Measurements from ENCODE around the gene ATG3. TPM values are rescaled to one million over a fixed set of nuclear protein-coding genes. Genes with fewer than 3 reads are reported as not detected.

Gene ATG3
- total and polyA plus RNA-seq, 9 of the 15 experiments (the other 6 are each of a cell fraction or from before 2014, with no cell fraction given): 48.7 to 107 (median 64.7) TPM

DNA sequence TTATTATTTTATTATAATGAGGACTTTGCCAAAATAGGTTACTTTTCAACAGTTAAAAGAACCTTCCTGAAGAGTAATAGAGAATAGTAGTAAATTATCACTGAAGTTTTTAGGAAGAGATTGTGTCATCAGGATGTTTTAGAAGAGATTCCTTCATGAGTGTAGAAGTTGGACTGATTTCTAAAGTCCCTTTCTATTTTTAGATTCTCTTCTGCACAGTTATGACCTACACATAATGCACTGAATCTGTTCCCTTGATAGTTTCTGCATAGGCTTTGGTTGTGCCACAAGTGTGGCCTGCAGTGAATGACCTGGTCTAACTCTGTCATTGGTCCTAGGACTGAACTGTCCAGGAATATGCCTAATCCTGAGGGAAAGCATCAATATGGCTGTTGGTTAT is 24.0 kb upstream of the ATG3 start:
- Histone ChIP-seq H3K4me1 (replicated peaks in 1 of 2; ENCODE audit: control insufficient read depth in 2 of 2, insufficient read depth in 2 of 2, low read length in 2 of 2) (no peaks in the 10 kb centered on the region), H4K20me1 (replicated peaks; ENCODE audit: control insufficient read depth, insufficient read depth, low read length) (no peaks in the 10 kb centered on the region), H3K9me1 (ENCODE audit: control insufficient read depth, insufficient read depth, low read length) (no peaks in the 10 kb centered on the region), H3K27me3 (ENCODE audit: control insufficient read depth in 2 of 2, insufficient read depth in 2 of 2, low read length in 2 of 2) (no peaks in the 10 kb centered on the region), H3K9me3 (replicated peaks; ENCODE audit: control insufficient read depth, insufficient read depth, low read depth, low read length) (no peaks in the 10 kb centered on the region), H3K4me2 (ENCODE audit: insufficient read depth, low read length) (no peak overlapping the region), H2AFZ (ENCODE audit: low read depth, low read length) (no peak overlapping the region), H3K27ac (ENCODE audit: extremely low read depth, low read depth, low read length) (no peak overlapping the region), H3K79me2 (ENCODE audit: control insufficient read depth, insufficient read depth, low read length) (no peaks in the 10 kb centered on the region), H3K36me3 (ENCODE audit: control insufficient read depth, insufficient read depth, low read length) (peaks cover 12% of the 10 kb centered on the region; the same call in 1 of the 3 replicates), H3K4me3 (no peak overlapping the region), H3K9ac (ENCODE audit: insufficient read depth in 1 of 2, low read depth in 2 of 2, low read length in 2 of 2) (no peak overlapping the region)
- in situ Hi-C loops (cut with MboI): loop anchor here (25.0 kb wide), 1 partner anchor 702 kb away; no protein-coding TSS in a partner anchor
- CTCF ChIA-PET (ENCODE audit: low intra/inter-chr PET ratio): no interaction called here
- DNase-seq (ENCODE audit: extremely low read depth in 1 of 4, low spot score in 3 of 4) (no peak), ATAC-seq (no peak), FAIRE-seq (no peak)
- intact Hi-C loops (cut with micrococcal nuclease): loop anchor here (10.0 kb wide), 1 partner anchor 149 kb away; no protein-coding TSS in a partner anchor
- POLR2A ChIA-PET: no interaction called here
- no TSS peak for BruUV-seq (replicated peaks)
- TF ChIP-seq MTA3 (IDR thresholded peaks at IDR 0.05; ENCODE audit: borderline replicate concordance) (no peak), FOXA1 (IDR thresholded peaks at IDR 0.05; ENCODE audit: borderline replicate concordance) (no peak), PPARD (CRISPR knock-in tag; IDR thresholded peaks at IDR 0.05) (no peak), FOS (IDR thresholded peaks at IDR 0.05; ENCODE audit: extremely low read depth, insufficient read length) (no peak), HNRNPUL1 (IDR thresholded peaks at IDR 0.05; ENCODE audit: low read length) (no peak), ETV5 (CRISPR knock-in tag; IDR thresholded peaks at IDR 0.05; ENCODE audit: low read depth) (no peak), HMG20B (CRISPR knock-in tag; IDR thresholded peaks at IDR 0.05) (no peak), MCM3 (IDR thresholded peaks at IDR 0.05) (no peak), MAFF (IDR thresholded peaks at IDR 0.05; ENCODE audit: low read length) (no peak)
- TF ChIP-seq, protein P1, sequence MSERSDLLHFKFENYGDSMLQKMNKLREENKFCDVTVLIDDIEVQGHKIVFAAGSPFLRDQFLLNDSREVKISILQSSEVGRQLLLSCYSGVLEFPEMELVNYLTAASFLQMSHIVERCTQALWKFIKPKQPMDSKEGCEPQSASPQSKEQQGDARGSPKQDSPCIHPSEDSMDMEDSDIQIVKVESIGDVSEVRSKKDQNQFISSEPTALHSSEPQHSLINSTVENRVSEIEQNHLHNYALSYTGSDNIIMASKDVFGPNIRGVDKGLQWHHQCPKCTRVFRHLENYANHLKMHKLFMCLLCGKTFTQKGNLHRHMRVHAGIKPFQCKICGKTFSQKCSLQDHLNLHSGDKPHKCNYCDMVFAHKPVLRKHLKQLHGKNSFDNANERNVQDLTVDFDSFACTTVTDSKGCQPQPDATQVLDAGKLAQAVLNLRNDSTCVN (CRISPR knock-in tag; IDR thresholded peaks at IDR 0.05): no peak
- TF ChIP-seq, protein P2, sequence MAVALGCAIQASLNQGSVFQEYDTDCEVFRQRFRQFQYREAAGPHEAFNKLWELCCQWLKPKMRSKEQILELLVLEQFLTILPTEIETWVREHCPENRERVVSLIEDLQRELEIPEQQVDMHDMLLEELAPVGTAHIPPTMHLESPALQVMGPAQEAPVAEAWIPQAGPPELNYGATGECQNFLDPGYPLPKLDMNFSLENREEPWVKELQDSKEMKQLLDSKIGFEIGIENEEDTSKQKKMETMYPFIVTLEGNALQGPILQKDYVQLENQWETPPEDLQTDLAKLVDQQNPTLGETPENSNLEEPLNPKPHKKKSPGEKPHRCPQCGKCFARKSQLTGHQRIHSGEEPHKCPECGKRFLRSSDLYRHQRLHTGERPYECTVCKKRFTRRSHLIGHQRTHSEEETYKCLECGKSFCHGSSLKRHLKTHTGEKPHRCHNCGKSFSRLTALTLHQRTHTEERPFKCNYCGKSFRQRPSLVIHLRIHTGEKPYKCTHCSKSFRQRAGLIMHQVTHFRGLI (CRISPR knock-in tag; IDR thresholded peaks at IDR 0.05): no peak
- TF ChIP-seq, protein P3, sequence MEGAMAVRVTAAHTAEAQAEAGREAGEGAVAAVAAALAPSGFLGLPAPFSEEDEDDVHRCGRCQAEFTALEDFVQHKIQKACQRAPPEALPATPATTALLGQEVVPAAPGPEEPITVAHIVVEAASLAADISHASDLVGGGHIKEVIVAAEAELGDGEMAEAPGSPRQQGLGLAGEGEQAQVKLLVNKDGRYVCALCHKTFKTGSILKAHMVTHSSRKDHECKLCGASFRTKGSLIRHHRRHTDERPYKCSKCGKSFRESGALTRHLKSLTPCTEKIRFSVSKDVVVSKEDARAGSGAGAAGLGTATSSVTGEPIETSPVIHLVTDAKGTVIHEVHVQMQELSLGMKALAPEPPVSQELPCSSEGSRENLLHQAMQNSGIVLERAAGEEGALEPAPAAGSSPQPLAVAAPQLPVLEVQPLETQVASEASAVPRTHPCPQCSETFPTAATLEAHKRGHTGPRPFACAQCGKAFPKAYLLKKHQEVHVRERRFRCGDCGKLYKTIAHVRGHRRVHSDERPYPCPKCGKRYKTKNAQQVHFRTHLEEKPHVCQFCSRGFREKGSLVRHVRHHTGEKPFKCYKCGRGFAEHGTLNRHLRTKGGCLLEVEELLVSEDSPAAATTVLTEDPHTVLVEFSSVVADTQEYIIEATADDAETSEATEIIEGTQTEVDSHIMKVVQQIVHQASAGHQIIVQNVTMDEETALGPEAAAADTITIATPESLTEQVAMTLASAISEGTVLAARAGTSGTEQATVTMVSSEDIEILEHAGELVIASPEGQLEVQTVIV (CRISPR knock-in tag; IDR thresholded peaks at IDR 0.05; ENCODE audit: borderline replicate concordance): no peak
- TF ChIP-seq, protein P4, sequence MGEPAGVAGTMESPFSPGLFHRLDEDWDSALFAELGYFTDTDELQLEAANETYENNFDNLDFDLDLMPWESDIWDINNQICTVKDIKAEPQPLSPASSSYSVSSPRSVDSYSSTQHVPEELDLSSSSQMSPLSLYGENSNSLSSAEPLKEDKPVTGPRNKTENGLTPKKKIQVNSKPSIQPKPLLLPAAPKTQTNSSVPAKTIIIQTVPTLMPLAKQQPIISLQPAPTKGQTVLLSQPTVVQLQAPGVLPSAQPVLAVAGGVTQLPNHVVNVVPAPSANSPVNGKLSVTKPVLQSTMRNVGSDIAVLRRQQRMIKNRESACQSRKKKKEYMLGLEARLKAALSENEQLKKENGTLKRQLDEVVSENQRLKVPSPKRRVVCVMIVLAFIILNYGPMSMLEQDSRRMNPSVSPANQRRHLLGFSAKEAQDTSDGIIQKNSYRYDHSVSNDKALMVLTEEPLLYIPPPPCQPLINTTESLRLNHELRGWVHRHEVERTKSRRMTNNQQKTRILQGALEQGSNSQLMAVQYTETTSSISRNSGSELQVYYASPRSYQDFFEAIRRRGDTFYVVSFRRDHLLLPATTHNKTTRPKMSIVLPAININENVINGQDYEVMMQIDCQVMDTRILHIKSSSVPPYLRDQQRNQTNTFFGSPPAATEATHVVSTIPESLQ (CRISPR knock-in tag; IDR thresholded peaks at IDR 0.05): no peak
- TF ChIP-seq, protein P5, sequence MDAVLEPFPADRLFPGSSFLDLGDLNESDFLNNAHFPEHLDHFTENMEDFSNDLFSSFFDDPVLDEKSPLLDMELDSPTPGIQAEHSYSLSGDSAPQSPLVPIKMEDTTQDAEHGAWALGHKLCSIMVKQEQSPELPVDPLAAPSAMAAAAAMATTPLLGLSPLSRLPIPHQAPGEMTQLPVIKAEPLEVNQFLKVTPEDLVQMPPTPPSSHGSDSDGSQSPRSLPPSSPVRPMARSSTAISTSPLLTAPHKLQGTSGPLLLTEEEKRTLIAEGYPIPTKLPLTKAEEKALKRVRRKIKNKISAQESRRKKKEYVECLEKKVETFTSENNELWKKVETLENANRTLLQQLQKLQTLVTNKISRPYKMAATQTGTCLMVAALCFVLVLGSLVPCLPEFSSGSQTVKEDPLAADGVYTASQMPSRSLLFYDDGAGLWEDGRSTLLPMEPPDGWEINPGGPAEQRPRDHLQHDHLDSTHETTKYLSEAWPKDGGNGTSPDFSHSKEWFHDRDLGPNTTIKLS (IDR thresholded peaks at IDR 0.05; ENCODE audit: borderline replicate concordance, low read depth): no peak
- TF ChIP-seq, protein P6, sequence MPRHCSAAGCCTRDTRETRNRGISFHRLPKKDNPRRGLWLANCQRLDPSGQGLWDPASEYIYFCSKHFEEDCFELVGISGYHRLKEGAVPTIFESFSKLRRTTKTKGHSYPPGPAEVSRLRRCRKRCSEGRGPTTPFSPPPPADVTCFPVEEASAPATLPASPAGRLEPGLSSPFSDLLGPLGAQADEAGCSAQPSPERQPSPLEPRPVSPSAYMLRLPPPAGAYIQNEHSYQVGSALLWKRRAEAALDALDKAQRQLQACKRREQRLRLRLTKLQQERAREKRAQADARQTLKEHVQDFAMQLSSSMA (CRISPR knock-in tag; IDR thresholded peaks at IDR 0.05): no peak
